Kidney (tissue), 14 donors: ENCODE results near the gene PHACTR3. TPM values are rescaled to one million over a fixed set of nuclear protein-coding genes. Genes with fewer than 3 reads are reported as not detected.

Experiments
- DNase-seq, 5 donors: peaks; one replicate each; pipeline ENCODE4 v3.0.0-alpha.2; 2013 to 2020
- FAIRE-seq: peaks from 2 replicates; lab custom pipeline; 2012; peaks lifted over from hg19 to GRCh38; lab: Jason Lieb, UNC
- H3K27ac ChIP-seq, 2 donors: one replicate each; pipeline ENCODE4 v1.7.0; 2013; ENCODE audit warnings: low read depth in 2 of 2, low read length in 2 of 2, inconsistent platforms in 1 of 2
- H3K27me3 ChIP-seq: one replicate; pipeline ENCODE4 v1.7.1; 2013; ENCODE audit warnings: low read length, inconsistent platforms; ENCODE audit not compliant: control insufficient read depth, insufficient read depth
- H3K36me3 ChIP-seq, 3 donors: one replicate each; pipeline versions ENCODE4 v1.7.0 to v1.7.1; 2013; ENCODE audit warnings: low read length in 3 of 3, control low read depth in 1 of 3, inconsistent platforms in 1 of 3; ENCODE audit not compliant: insufficient read depth in 3 of 3, control insufficient read depth in 2 of 3
- H3K4me1 ChIP-seq, 3 donors: one replicate each; pipeline versions ENCODE4 v1.7.0 to v1.7.1; 2013; ENCODE audit warnings: low read length in 3 of 3, inconsistent platforms in 1 of 3, low read depth in 1 of 3; ENCODE audit not compliant: control insufficient read depth in 2 of 3, insufficient read depth in 2 of 3
- H3K4me3 ChIP-seq, 3 donors: one replicate each; pipeline versions ENCODE4 v1.7.0 to v1.8.1; 2013; ENCODE audit warnings: low read length in 3 of 3, control low read depth in 1 of 3, inconsistent platforms in 1 of 3
- H3K9ac ChIP-seq, 3 donors: one replicate each; pipeline versions ENCODE4 v1.7.0 to v1.7.1; 2013; ENCODE audit warnings: low read length in 3 of 3, control low read depth in 1 of 3, inconsistent platforms in 1 of 3
- H3K9me3 ChIP-seq, 3 donors: one replicate each; pipeline versions ENCODE4 v1.7.0 to v1.7.1; 2013; ENCODE audit warnings: low read length in 3 of 3, control low read depth in 1 of 3, inconsistent platforms in 1 of 3; ENCODE audit not compliant: control insufficient read depth in 2 of 3, insufficient read depth in 1 of 3
- CTCF ChIP-seq: IDR thresholded peaks from 3 replicates; pipeline ENCODE4 v1.5.1; 2012; ENCODE audit warnings: mild to moderate bottlenecking, moderate library complexity, borderline replicate concordance; ENCODE audit not compliant: insufficient read depth; ENCODE audit errors: extremely low read depth
- intact Hi-C: fragments of 100-400 bp; cut with DNase I; formaldehyde crosslinking; loops from one replicate; pipeline ENCODE4 v1.11.1; 2022
- polyA plus RNA-seq: library from polyadenylated mRNA; stranded (reverse); fragments of 350-450 nt; fragmentation: Illumina TruSeq; extraction: RNeasy Lipid Tissue Mini Kit (QIAGEN cat#74804); gene quantifications from one replicate; pipeline ENCODE4 v1.2.3, GENCODE V29; 2014; ENCODE audit warnings: low read depth, low replicate concordance; ENCODE audit not compliant: insufficient read depth
- total RNA-seq: library from RNA; stranded (reverse); fragmentation: NEBNext Ultra II Directional; extraction: Animal tissue kit (Norgen Biotek cat#: 25700); gene quantifications from one replicate; pipeline ENCODE4 v1.2.1, GENCODE V29; 2021
- donor health status: control.
- donor health status: control.
- donor health status: control.
- donor health status: control.
- donor health status: control.
- donor health status: DM: yes; HTN: yes; CAD: no.
- donor health status: Normal renal cell carcinoma (clear cell type).

Gene PHACTR3
- total and polyA plus RNA-seq, 2 donors from 2014 or later: 1.7 to 12.3 TPM

GRCh38 chr20:59650418-59650817, 46.1 kb downstream of the PHACTR3 start:
- Histone ChIP-seq H3K27me3 (no peaks in the 10 kb centered on the region), H3K9me3 (peaks cover 0 to 3% (median 3%) of the 10 kb centered on the region in 3 donors), H3K4me1 (no peaks in the 10 kb centered on the region), H3K9ac (no peak overlapping the region), H3K36me3 (no peaks in the 10 kb centered on the region), H3K4me3 (no peak overlapping the region), H3K27ac (no peak overlapping the region)
- FAIRE-seq (no peak), DNase-seq (no peak)
- TF ChIP-seq CTCF: no peak
- intact Hi-C loops: no loop called here

- Histone ChIP-seq H3K9me3 (peaks cover 0 to 14% (median 6%) of the 10 kb centered on the region in 3 donors), H3K4me3 (no peak overlapping the region), H3K9ac (no peak overlapping the region), H3K27me3 (no peaks in the 10 kb centered on the region), H3K27ac (no peak overlapping the region), H3K36me3 (no peaks in the 10 kb centered on the region), H3K4me1 (no peaks in the 10 kb centered on the region)
- intact Hi-C loops: no loop called here
- TF ChIP-seq CTCF: no peak
- DNase-seq (no peak), FAIRE-seq (no peak)
Measured at GRCh38 chr20:59652381-59652780, 48.0 kb downstream of the PHACTR3 start.

- FAIRE-seq: no peak
- peaks cover 0 to 23% (median 10%) of the 10 kb centered on the region in 3 donors for H3K9me3 ChIP-seq
- TF ChIP-seq CTCF: no peak
Measured at GRCh38 chr20:59656417-59656816, 52.1 kb downstream of the PHACTR3 start.

GRCh38 chr20:59657459-59658046, 53.2 kb downstream of the PHACTR3 start:
- no peak for TF ChIP-seq CTCF
- H3K9me3 ChIP-seq: peaks cover 0 to 23% (median 10%) of the 10 kb centered on the region in 3 donors
- H3K27ac ChIP-seq: no peak overlapping the region
- no peaks in the 10 kb centered on the region for H3K4me1 ChIP-seq
- no peaks in the 10 kb centered on the region for H3K36me3 ChIP-seq
- H3K27me3 ChIP-seq: no peaks in the 10 kb centered on the region
- intact Hi-C loops: no loop called here
- DNase-seq: no peak
- no peak overlapping the region for H3K4me3 ChIP-seq
- no peak overlapping the region for H3K9ac ChIP-seq
- FAIRE-seq: no peak

More at GRCh38 chr20:59656417-59656816, 52.1 kb downstream of the PHACTR3 start:
- no peak overlapping the region for H3K9ac ChIP-seq
- H3K4me1 ChIP-seq: no peaks in the 10 kb centered on the region
- no peak for DNase-seq
- H3K4me3 ChIP-seq: no peak overlapping the region
- no peak overlapping the region for H3K27ac ChIP-seq
- no peaks in the 10 kb centered on the region for H3K27me3 ChIP-seq
- H3K36me3 ChIP-seq: no peaks in the 10 kb centered on the region
- intact Hi-C loops: no loop called here
